SKM-1 (cell line): ENCODE measurements around the gene CAPN2.
"Not testable (repeated sequence)": the region's sequence is repeated elsewhere in the genome, so short reads cannot be mapped to it uniquely, and the experiment has no call there.

Experiments
- DNase-seq: peaks from one replicate; lab custom pipeline; 2025; ENCODE audit not compliant: unreplicated experiment; lab: John Stamatoyannopoulos, UW

The CAPN2 gene

DNA sequence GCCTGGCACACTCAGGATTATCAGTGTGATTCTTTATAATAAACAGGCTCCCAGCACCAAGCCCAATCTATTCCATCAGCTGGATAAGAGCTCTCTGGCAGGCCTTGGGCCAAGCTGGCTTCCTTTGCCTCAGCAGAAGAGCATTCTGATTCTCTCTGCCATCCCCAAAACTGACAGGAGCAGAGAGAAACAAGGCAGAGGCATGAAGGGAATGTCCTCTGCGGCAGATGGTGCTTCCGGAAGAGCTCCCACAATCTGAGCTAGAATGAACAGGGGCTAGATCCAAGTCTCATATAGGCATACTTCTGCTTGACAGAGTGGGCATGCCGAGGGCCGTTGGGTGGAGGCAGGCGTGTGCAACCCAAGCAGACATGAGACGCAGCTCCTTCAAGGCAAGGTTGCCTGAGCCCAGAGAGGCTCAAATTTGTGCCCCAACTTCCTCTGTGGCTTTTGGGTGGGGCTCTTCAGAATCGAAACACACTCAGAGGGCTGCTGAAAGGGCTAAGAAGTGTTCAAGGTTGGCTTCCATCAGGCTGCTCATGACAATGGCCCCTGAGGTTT lies 4.0 kb downstream of the CAPN2 start:
- DNase-seq, result peak; percentile 46

DNA sequence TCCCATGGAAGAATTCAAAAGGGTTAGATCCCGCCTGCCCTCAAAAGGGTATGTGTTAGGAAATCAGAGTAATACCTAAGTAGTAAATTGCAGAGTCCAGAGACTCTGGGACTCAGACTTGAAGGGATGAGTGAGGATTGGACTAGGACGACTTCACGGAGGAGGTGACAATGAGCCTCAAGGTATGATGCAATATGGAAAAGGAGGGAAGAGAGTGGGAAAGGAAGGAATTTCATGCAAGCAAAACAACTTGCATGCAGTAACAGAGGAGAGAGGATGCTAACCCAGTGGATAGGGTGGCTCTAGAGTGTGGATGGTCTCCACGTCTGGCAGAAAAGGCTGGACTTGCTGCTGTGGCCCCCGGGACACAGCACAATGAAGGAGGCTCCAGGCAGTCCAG lies 4.8 kb downstream of the CAPN2 start:
- DNase-seq, result no peak

DNA sequence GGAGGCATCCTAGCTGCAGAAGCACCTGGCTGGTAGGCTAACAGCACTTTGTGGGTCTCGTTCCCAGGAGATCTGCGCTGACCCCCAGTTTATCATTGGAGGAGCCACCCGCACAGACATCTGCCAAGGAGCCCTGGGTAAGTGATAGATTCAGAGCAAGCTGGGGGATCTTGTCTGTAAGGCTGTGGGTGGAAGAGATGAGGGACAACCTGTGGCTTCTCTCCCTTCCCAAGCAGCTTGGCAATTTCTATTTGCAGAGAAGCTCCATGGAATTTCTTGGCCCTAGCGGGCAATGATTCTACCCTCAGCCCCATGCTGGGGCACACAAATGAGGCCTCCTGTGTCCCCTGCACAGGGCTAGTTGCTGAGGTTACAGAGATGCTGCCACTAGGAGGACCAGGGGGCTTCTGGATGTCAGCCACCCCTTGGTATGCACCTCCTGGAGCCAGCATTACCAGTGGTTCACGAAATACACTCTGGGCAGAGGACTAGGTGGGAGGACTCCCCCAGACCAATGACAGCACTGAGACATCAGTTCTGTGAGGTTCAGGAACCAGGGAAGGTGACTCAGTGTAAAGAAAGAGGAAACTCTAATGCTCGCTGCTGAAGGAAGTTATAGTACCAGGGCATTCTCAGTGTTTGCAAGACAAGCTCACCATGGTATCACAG lies 5.5 kb downstream of the CAPN2 start:
- DNase-seq, result peak; percentile 87

DNA sequence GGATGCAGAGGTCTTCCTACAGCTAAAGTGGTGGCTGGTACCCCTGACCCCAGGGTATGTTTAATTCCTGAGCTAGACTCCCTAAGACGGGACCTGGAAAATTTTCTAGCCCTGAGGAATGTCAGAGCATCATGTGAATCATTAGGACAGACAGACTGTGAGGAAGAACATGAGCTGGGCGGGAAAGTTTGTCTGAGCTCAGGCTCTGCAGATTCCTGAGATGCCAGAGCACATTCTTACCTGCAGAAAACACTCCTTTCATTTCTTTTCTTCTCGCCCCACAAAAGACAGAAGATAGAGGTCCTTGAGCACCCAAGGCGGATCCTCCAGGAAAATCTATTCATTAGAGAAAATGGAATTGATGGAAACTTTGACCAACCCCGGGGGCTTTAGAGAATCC lies 6.5 kb downstream of the CAPN2 start:
- DNase-seq, result no peak

DNA sequence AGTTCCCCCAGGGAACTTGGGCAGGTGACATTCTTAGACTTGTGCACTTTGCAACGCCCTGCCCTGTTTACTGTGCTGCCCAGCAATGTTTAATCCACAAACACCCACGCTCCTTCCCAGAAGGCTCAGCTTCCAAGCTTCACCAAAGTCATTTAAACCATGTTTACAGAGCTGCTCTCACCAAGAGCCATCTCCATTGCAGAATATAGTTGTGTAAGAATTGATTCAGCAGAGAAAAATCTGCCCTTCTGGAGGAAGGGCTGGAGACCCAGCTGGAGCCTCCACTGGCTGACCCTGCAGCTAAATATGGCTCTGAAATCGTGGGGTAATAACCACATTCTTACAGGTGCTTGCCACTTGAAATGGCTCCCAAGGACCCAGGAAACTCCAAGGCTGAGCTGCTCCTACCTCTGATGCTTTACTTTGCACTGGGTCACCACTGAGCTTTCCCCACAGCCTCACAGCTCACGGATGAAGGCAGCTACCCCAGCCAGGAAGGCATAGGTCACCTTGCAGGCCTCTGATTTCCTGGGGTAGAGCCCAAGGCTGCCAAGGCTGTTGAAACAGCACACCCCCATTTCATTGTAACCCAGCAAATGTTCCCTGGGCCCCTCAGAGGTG lies 8.7 kb downstream of the CAPN2 start:
- DNase-seq, result no peak

DNA sequence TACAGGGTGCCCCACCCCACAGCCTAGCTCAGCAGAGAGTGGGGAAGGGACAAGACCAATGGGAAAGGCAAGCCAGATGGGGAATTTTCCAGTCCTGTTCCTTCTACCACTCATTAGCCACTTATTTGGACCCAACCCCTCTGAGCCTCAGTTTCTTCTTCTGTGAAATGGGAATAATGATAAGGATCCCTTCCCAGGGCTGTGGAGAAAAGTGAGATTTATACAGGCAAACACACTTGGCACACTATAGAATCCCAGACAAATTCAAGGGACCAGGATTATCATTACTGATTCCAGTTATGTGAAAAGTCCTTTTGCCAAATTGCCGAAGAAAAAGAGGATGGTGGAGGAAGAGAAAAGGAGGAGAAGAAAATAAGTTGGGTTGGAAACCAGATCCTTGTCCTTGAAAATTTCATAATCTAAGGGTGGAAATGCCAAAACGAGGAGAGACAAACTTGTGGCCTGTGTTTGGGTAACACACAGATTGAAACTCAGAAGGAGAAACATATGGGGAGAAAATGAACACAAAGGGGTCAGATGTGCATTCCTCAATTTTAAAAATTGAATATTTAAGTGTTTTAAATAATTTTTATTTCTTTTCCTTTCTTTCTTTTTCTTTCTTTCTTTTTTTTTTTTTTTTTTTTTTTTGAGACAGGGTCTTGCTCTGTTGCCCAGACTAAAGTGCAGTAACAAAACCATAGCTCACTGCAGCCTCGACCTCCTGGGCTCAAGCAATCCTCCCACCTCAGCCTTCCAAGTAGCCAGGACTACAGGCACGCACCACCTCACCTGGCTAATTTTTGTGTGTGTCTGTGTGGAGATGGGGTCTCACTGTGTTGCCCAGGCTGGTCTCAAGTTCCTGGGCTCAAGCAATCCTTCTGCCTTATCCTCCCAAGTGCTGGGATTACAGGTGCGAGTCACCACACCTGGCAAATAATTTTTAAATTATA lies 9.6 kb downstream of the CAPN2 start:
- no peak for DNase-seq

DNA sequence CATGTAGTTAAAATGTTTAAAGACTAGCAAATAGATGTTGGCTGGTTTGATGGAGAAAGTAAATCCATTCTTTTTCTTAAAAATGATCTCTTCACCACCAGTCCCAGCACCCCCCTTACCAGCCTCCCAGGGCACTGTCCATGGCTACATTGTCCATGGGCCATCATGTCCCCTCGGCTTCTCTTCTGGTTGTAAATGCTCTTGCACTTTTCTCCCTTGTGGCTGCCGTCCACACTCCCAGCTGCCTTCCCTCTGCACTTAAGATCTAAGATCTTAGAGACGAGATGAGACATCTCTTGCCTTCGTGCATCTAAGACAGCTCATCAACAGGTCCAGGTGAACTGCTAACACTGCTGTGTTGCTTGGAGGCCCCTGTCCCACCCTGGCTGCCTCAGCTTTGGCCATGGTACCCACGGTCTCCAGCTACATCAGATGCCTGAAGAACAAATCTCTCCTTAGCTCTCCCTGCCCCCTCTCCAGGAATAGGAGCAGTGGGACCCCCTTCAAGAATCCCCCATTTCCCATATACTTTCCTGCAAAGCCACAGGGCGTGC lies 11.1 kb downstream of the CAPN2 start:
- no peak for DNase-seq

DNA sequence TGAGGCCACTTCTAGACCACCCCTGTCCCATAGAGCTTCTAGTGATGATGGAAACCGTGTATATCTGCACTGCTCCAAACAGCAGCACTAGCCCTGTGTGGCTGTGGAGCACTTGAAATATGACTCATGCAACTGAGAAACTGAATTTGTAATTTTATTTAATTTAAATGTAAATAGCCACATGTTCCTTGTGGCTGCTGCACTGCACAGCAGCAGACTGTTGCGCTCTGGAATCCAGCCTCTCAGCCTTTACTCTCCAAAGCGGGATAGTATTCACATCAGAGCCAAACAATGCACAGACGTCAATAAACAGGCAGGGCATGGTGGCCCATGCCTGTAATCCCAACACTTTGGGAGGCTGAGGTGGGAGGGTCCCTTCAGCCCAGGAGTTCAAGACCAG lies 12.0 kb downstream of the CAPN2 start:
- DNase-seq, result no peak

DNA sequence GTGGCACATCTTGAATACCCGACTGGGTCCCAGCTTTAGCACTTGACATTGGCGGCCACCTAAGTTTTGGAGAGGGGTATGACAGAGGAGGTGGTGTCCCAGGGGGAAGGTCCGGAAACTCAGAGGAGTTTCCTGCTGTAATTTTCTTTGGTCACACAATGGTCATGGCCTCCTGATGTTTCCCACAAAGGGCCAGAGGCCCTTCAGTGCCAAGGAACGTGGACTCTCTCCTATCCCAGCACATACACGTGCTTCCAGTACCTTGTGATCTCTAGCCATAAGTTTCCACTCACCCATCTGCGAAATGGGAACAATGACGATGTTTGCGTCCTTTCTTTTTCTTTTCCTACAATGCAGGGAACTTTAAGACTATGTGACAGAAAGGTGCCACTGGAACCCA lies 13.2 kb downstream of the CAPN2 start:
- no peak for DNase-seq

DNA sequence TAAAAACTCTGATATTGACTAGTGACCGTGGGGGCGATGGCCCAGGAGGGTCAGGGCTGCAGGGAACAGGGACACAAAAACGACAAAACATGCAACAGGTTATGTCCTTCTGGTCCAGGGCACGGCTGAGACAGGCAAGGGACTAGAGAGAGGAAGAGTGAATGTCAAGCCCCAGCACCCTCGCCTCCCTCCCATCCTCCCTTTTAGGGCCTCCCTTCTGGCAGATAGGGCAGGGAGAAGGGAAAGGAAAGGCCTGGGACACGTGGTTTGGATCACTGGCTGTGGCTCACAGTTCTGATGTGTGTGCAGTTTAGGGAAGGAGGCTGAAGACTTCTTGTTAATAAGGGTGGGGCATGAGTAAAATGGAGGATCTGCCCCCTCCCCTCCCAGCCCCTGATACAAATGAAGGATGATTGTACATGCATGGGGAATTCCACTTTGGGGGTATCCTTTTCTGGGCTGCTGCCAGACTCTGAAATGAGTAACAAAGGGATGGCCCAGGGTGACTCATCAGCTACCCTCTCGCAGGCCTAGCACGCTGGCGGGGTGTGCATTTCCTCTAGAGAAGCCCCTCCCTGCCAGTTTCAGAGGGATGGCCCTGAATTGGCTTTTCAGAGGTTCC lies 14.2 kb downstream of the CAPN2 start:
- no peak for DNase-seq

DNA sequence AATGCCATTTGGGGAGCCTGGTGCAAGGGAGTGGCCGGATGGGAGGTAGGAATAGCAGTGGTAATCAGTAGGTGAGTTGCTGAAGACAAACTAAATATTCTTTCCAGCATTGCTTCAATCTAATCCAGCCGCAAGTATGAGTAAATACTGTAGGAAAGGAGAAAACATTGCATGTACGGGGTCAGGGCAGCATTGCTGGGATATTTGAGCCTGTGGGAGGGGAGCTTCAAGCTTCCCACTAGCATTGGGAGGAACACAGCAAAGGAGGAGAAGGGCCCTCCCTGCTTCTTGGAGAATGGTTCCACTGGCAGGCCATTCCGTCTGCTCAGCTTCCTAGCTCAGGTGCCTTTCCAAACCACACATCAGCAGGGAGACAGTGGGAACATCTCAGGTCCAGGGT lies 15.2 kb downstream of the CAPN2 start:
- DNase-seq, result no peak

DNA sequence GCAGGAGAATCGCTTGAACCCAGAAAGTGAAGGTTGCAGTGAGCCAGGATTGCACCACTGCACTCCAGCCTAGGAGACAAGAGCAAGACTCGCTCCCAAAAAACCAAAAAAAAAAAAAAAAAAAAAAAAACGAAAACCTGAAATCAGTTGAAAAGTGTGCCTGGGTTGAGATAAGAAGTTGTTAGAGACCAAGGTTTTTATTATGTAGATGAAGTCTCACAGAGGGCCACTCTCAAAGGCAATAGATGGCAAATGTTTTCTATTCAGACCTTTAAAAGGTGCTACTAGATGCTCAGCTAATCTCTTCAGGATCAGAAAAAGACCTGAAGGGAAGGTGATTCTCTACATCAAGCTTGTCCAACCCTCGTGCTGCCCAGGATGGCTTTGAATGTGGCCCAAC lies 17.6 kb downstream of the CAPN2 start:
- no peak for DNase-seq

DNA sequence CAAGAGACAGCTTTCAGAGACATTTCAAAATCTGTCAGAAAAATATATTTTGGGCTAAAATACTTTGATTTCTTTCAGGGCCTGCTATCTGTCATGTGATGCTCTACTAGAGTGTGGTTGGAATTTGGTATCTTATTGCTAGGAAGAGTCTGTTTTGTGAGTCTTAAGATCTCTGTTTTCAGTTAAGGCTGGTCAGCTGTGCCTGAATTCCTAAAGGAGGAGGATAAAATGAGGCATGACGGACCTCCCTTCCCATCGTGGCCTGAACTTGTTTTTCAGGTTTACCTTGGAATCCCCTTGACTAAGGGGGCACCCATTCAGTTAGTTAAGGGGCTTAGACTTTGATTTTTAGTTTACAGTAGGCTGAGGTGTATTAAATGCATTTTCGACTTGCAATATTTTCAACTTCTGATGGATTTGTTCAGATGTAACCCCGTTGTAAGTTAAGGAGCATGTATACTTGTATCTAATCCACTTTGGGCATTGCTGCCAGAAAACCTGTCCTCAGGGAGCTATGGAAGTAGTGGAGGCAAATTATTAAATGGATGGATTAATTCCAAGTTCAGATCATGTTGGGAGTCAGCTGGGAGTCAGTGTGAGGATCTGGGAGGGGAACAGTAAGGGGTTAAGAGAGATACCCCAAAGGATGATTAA lies 18.3 kb downstream of the CAPN2 start:
- no peak for DNase-seq

DNA sequence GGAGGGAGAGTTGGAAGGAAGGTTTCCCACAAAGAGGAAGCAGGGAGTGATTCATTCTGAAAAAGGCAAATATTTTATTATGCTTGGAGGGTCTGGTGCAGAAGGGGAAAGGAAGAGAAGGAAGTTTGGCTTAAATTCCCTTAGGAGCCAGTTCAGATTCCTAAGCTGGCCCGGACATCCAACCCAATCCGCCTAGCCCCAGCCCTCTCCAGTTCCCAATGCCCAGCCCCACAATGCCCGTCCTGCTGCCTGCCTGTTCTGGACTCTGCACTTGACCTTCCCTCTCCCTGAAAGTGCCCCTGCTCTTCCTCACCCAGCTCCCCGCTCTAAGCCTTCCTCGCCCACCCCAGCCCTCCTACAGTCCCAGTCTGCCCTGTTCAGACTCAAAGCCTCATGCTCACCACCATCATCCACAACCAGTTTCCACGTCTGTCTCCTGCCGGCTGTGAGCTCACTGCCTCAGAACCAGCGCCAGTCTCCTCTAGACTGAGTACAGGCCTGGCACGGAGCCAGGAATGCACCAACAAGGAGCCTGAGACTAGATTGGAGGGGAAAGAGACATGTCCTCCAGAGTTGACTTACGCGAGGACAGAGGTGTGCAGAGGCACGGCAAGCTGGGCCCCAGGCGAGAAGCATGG lies 18.9 kb downstream of the CAPN2 start:
- DNase-seq, result no peak

DNA sequence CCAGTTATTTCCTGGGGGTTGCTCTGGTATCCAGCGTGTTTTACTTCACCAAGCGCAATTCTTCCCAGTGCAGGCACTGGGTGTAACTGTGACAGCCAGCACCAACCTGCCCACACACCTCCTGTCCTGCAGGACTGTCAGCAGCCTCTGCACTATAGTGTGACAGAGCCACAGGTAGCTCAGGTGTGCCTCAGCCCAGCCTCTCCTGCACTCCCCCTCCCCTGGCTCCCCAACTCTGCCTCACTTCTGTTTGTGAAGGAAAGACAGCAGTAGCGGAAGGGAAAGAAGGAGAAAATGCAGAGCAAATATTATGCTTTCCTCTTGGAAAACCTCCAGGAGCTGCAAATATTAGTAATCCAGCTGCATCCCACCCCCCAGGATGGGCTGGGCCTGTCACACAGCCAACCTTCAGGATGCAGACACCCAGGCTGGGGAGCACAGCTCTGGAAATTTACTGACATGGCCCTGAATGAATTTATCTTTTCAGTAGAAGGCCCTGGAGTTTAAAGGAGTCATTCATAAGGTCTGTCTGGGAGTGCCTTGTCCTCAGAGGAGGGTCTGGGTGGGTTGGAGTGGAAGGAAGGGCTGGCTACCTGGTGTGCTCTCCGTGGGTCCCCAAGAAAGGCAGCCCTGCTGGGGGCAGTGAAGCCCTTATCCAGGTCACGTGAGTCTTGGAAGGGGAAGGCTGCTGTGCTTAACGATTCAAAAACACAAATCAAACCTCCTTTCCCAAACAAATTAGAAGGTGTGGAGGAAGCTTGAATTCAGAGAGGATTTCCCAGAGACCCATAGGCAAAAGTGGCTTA lies 20.9 kb downstream of the CAPN2 start:
- DNase-seq, result no peak

DNA sequence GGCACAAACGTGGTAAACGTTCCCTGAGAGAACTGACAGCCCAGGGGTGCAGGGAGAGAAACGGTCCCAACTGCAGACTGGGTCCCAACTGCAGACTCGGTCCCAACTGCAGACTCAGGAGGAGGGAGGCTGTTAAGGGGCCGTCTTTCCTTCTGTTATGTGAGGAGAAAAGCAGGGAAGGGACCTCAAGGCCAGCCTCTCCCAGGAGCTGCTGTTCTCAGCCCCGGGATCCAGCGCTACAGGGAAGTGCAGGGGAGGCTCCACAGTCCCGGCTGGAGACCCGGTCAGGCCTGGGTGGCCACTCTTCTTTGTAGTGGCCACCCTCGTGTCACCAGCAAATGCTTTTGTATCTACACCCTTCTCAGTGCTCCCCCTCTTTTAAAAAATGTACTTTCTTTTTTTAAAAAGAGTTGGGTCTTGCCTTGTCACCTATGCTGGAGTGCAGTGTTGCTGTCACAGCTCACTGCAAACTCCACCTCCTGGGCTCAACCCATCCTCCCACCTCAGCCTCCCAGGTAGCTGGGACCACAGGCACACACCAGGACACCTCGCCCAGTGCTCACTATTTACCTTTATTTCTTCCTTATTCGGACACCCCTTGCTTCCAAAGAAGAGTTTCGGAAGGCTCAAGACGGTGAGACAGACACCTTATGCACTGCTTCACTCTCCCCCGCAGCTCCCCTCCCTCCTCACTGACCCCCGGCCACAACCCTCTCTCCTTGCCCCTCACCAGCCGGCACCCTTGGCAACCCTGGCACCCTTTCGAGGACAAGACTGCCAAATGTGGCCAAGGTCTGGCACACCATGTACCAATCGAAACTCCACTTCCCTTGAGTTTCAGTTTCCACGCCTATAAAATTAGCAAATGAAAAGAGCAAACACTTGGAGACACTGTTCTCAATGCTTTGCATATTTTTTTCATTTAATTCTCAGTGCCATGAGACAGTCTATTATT lies 21.8 kb downstream of the CAPN2 start:
- no peak for DNase-seq

DNA sequence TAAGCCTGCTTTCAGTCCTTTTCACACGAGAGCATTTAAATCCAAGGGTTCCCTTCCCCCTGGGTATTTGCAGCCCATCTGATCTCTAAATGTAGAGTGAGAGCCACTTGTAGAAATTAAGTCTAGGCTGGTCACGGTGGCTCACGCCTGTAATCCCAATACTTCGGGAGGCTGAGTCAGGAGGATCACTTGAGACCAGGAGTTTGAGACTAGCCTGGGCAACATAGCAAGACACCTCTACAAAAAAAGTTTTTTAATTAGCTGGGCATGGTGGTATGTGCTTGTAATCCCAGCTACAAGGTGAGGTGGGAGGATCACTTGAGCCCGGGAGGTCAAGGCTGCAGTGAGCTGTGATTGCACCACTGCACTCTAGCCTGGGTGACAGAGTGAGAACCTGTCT lies 24.3 kb downstream of the CAPN2 start:
- not testable (repeated sequence) for DNase-seq

DNA sequence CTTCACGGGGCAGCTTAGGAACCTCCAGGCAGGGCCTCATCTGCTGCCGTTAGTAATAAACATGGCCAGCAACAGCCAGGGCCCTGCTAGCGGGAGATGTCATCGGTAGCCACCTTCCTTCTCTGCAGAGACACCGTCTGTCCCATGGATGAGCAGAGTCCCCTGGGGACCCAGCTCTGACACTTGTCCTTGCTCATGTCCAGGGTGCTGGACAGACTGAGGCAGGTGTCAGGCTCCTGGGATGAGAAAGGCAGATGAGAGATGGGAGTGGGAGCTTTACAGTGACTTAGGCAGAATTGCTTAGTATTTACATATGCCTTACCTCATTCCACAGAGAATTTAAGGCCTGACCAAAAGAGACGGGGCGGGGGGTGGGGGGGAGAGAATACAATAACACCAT lies 25.0 kb downstream of the CAPN2 start:
- DNase-seq, result no peak
